ENCODE data around the gene GREB1. TPM values are rescaled to one million over a fixed set of nuclear protein-coding genes. Genes with fewer than 3 reads are reported as not detected.

The GREB1 gene
- polyA plus RNA-seq, 1 donor from 2014 or later, result 17.2 TPM

GRCh38 chr2:11499081-11499743, 34.6 kb upstream of the GREB1 start:
- no peaks in the 10 kb centered on the region for H3K27me3 ChIP-seq (ENCODE audit: insufficient read depth, low read depth, low read length)
- no peaks in the 10 kb centered on the region for H3F3A ChIP-seq (ENCODE audit: insufficient read depth, low read length, poor library complexity, severe bottlenecking)
- H4K20me1 ChIP-seq (ENCODE audit: insufficient read depth), result no peaks in the 10 kb centered on the region
- no peaks in the 10 kb centered on the region for H3K79me2 ChIP-seq (replicated peaks; ENCODE audit: insufficient read depth, low read length)
- TF ChIP-seq SMC3 (conservative IDR thresholded peaks at IDR 0.05; ENCODE audit: poor library complexity) (no peak), TAF1 (IDR thresholded peaks at IDR 0.05; ENCODE audit: low read depth) (no peak), MXI1 (conservative IDR thresholded peaks at IDR 0.05; ENCODE audit: poor library complexity, severe bottlenecking) (no peak), POLR2AphosphoS5 (IDR thresholded peaks at IDR 0.05) (no peak), EZH2 (IDR thresholded peaks at IDR 0.05; ENCODE audit: borderline replicate concordance, insufficient read depth, low read length, poor library complexity, severe bottlenecking) (no peak), EP300 (conservative IDR thresholded peaks at IDR 0.05; ENCODE audit: poor library complexity, severe bottlenecking) (no peak), RAD21 (conservative IDR thresholded peaks at IDR 0.05) (no peak)
- TF ChIP-seq, protein P1, sequence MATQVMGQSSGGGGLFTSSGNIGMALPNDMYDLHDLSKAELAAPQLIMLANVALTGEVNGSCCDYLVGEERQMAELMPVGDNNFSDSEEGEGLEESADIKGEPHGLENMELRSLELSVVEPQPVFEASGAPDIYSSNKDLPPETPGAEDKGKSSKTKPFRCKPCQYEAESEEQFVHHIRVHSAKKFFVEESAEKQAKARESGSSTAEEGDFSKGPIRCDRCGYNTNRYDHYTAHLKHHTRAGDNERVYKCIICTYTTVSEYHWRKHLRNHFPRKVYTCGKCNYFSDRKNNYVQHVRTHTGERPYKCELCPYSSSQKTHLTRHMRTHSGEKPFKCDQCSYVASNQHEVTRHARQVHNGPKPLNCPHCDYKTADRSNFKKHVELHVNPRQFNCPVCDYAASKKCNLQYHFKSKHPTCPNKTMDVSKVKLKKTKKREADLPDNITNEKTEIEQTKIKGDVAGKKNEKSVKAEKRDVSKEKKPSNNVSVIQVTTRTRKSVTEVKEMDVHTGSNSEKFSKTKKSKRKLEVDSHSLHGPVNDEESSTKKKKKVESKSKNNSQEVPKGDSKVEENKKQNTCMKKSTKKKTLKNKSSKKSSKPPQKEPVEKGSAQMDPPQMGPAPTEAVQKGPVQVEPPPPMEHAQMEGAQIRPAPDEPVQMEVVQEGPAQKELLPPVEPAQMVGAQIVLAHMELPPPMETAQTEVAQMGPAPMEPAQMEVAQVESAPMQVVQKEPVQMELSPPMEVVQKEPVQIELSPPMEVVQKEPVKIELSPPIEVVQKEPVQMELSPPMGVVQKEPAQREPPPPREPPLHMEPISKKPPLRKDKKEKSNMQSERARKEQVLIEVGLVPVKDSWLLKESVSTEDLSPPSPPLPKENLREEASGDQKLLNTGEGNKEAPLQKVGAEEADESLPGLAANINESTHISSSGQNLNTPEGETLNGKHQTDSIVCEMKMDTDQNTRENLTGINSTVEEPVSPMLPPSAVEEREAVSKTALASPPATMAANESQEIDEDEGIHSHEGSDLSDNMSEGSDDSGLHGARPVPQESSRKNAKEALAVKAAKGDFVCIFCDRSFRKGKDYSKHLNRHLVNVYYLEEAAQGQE (IDR thresholded peaks at IDR 0.05; ENCODE audit: borderline replicate concordance), result no peak
- no peak overlapping the region for H3K4me2 ChIP-seq (ENCODE audit: low read length)
- peaks cover 2% of the 10 kb centered on the region for H3K9me3 ChIP-seq (ENCODE audit: low read length)
- H3K27ac ChIP-seq (ENCODE audit: low read length), result peak overlapping the region; percentile 45
- no peaks in the 10 kb centered on the region for H3K36me3 ChIP-seq (ENCODE audit: insufficient read depth, low read length)
- no peaks in the 10 kb centered on the region for H3K9me2 ChIP-seq (ENCODE audit: insufficient read depth, low read length)
- no peak overlapping the region for H2AFZ ChIP-seq (ENCODE audit: low read depth, low read length)
- peak overlapping the region; percentile 39 for H3K4me3 ChIP-seq (ENCODE audit: low read length)
- H3K9ac ChIP-seq (ENCODE audit: low read length), result peak overlapping the region; percentile 30

GRCh38 chr2:11500702-11501303, 33.0 kb upstream of the GREB1 start:
- Histone ChIP-seq H2AFZ (ENCODE audit: low read depth, low read length) (no peak overlapping the region), H3K4me2 (ENCODE audit: low read length) (no peak overlapping the region), H3K4me3 (ENCODE audit: low read length) (no peak overlapping the region), H3K27me3 (ENCODE audit: insufficient read depth, low read depth, low read length) (no peaks in the 10 kb centered on the region), H3K79me2 (replicated peaks; ENCODE audit: insufficient read depth, low read length) (no peaks in the 10 kb centered on the region), H3K9me2 (ENCODE audit: insufficient read depth, low read length) (no peaks in the 10 kb centered on the region), H3K9ac (ENCODE audit: low read length) (no peak overlapping the region), H3K36me3 (ENCODE audit: insufficient read depth, low read length) (no peaks in the 10 kb centered on the region), H3K27ac (ENCODE audit: low read length) (no peak overlapping the region), H3K9me3 (ENCODE audit: low read length) (peaks cover 2% of the 10 kb centered on the region), H3F3A (ENCODE audit: insufficient read depth, low read length, poor library complexity, severe bottlenecking) (no peaks in the 10 kb centered on the region), H4K20me1 (ENCODE audit: insufficient read depth) (no peaks in the 10 kb centered on the region)
- no peak for TF ChIP-seq EP300 (conservative IDR thresholded peaks at IDR 0.05; ENCODE audit: poor library complexity, severe bottlenecking)
- no peak for TF ChIP-seq RAD21 (conservative IDR thresholded peaks at IDR 0.05)
- TF ChIP-seq EZH2 (IDR thresholded peaks at IDR 0.05; ENCODE audit: borderline replicate concordance, insufficient read depth, low read length, poor library complexity, severe bottlenecking), result no peak
- TF ChIP-seq POLR2AphosphoS5 (IDR thresholded peaks at IDR 0.05), result no peak
- TF ChIP-seq TAF1 (IDR thresholded peaks at IDR 0.05; ENCODE audit: low read depth), result no peak
- TF ChIP-seq CTCF (IDR thresholded peaks at IDR 0.05; ENCODE audit: poor library complexity, severe bottlenecking), result no peak
- no peak for TF ChIP-seq SMC3 (conservative IDR thresholded peaks at IDR 0.05; ENCODE audit: poor library complexity)
- no peak for TF ChIP-seq MXI1 (conservative IDR thresholded peaks at IDR 0.05; ENCODE audit: poor library complexity, severe bottlenecking)
- TF ChIP-seq, protein P1 (IDR thresholded peaks at IDR 0.05; ENCODE audit: borderline replicate concordance), result no peak

Data from neural cell (in vitro differentiated cells).